WTC11 (cell line): Measurements from ENCODE around the gene CD3G. TPM values are rescaled to one million over a fixed set of nuclear protein-coding genes. Genes with fewer than 3 reads are reported as not detected.

ENCODE experiments used
- ATAC-seq: fragments of 200-7000 bp; cut with Tn5 transposase; 2 replicates; pipeline ENCODE4 v1.10.0; 2021; ENCODE audit warnings: mild to moderate bottlenecking, moderate library complexity
- CTCF ChIA-PET: fragments of 300-600 bp; sonication (Branson Sonifier 250); formaldehyde crosslinking; loops from one replicate; lab custom pipeline; 2021; ENCODE audit warnings: antibody characterized with exemption; lab: Charles Lee
- POLR2A ChIA-PET: fragments of 350-600 bp; sonication (Branson Sonifier 250); formaldehyde crosslinking; loops from one replicate; lab custom pipeline; 2021; ENCODE audit warnings: antibody characterized with exemption; lab: Charles Lee
- DNase-seq: peaks from one replicate; pipeline ENCODE4 v3.0.0; 2021; ENCODE audit warnings: low spot score
- H3K27ac Mint-ChIP-seq: 2 replicates; pipeline ENCODE4 v1.8.0; 2021; ENCODE audit warnings: mixed read lengths
- H3K27me3 Mint-ChIP-seq: 2 replicates; pipeline ENCODE4 v1.8.0; 2021; ENCODE audit warnings: low read depth, mild to moderate bottlenecking, moderate library complexity, mixed read lengths
- H3K36me3 Mint-ChIP-seq: 2 replicates; pipeline ENCODE4 v1.8.0; 2021; ENCODE audit warnings: mixed read lengths
- H3K4me1 Mint-ChIP-seq: 2 replicates; pipeline ENCODE4 v1.8.0; 2022; ENCODE audit warnings: mixed read lengths
- H3K4me3 Mint-ChIP-seq: 2 replicates; pipeline ENCODE4 v1.8.0; 2021; ENCODE audit warnings: mild to moderate bottlenecking, moderate library complexity, mixed read lengths
- H3K9me3 Mint-ChIP-seq: 2 replicates; pipeline ENCODE4 v1.8.0; 2021; ENCODE audit warnings: mixed read lengths
- ELF4 ChIP-seq: sonication (generic); formaldehyde crosslinking; IDR thresholded peaks from 2 replicates; pipeline ENCODE4 v1.8.1; 2022; ENCODE audit warnings: low read depth, mild to moderate bottlenecking, moderate library complexity, missing genetic modification reagents
- FOXJ3 ChIP-seq: sonication (generic); formaldehyde crosslinking; IDR thresholded peaks from 2 replicates; pipeline ENCODE4 v1.9.0; 2021; ENCODE audit warnings: missing genetic modification reagents, mild to moderate bottlenecking, borderline replicate concordance
- GRHL2 ChIP-seq: fragments of 250-450 bp; sonication (Bioruptor Pico); IDR thresholded peaks from 2 replicates; pipeline ENCODE4 v1.8.0; 2022; ENCODE audit warnings: mild to moderate bottlenecking, moderate library complexity; ENCODE audit not compliant: insufficient replicate concordance, severe bottlenecking
- KAT7 ChIP-seq: sonication (generic); formaldehyde crosslinking; IDR thresholded peaks from 2 replicates; pipeline ENCODE4 v1.8.1; 2023; ENCODE audit warnings: missing genetic modification reagents, mild to moderate bottlenecking, borderline replicate concordance
- NFE2L1 ChIP-seq: sonication (generic); formaldehyde crosslinking; IDR thresholded peaks from 2 replicates; pipeline ENCODE4 v1.8.1; 2023; ENCODE audit warnings: missing genetic modification reagents
- NR2C2 ChIP-seq: sonication (generic); formaldehyde crosslinking; IDR thresholded peaks from 2 replicates; pipeline ENCODE4 v1.8.0; 2022; ENCODE audit warnings: mild to moderate bottlenecking, missing genetic modification reagents
- SP1 ChIP-seq: sonication (generic); formaldehyde crosslinking; conservative IDR thresholded peaks from 2 replicates; pipeline ENCODE4 v1.8.1; 2022; ENCODE audit warnings: missing genetic modification reagents
- TEAD1 ChIP-seq: sonication (generic); formaldehyde crosslinking; IDR thresholded peaks from 2 replicates; pipeline ENCODE4 v1.8.0; 2022; ENCODE audit warnings: mild to moderate bottlenecking, missing genetic modification reagents
- ZNF219 ChIP-seq: sonication (generic); formaldehyde crosslinking; IDR thresholded peaks from 2 replicates; pipeline ENCODE4 v1.8.0; 2023; ENCODE audit warnings: missing genetic modification reagents, mild to moderate bottlenecking, borderline replicate concordance
- ZNF263 ChIP-seq: sonication (generic); formaldehyde crosslinking; IDR thresholded peaks from 2 replicates; pipeline ENCODE4 v1.8.1; 2022; ENCODE audit warnings: low read depth, mild to moderate bottlenecking, moderate library complexity, missing genetic modification reagents
- total RNA-seq: library from RNA; stranded (reverse); gene quantifications from 3 replicates; pipeline ENCODE4 v1.2.3, GENCODE V29; 2021
- TF ChIP-seq, protein P1 (sequence below): sonication (generic); formaldehyde crosslinking; IDR thresholded peaks from 2 replicates; pipeline ENCODE4 v1.8.0; 2022; ENCODE audit warnings: mild to moderate bottlenecking, missing genetic modification reagents
- TF ChIP-seq, protein P2 (sequence below): sonication (generic); formaldehyde crosslinking; IDR thresholded peaks from 2 replicates; pipeline ENCODE4 v1.8.1; 2022; ENCODE audit warnings: low read depth, mild to moderate bottlenecking, moderate library complexity, missing genetic modification reagents, borderline replicate concordance
- TF ChIP-seq, protein P3 (sequence below): sonication (generic); formaldehyde crosslinking; IDR thresholded peaks from 2 replicates; pipeline ENCODE4 v1.8.1; 2023; ENCODE audit warnings: mild to moderate bottlenecking, missing genetic modification reagents, borderline replicate concordance
- TF ChIP-seq, protein P4 (sequence below): sonication (generic); formaldehyde crosslinking; conservative IDR thresholded peaks from 2 replicates; pipeline ENCODE4 v1.8.1; 2023; ENCODE audit warnings: mild to moderate bottlenecking, low read depth, missing genetic modification reagents, moderate library complexity
- TF ChIP-seq, protein P5 (sequence below): sonication (generic); formaldehyde crosslinking; IDR thresholded peaks from 2 replicates; pipeline ENCODE4 v1.8.0; 2022; ENCODE audit warnings: mild to moderate bottlenecking, missing genetic modification reagents
- TF ChIP-seq, protein P6 (sequence below): sonication (generic); formaldehyde crosslinking; IDR thresholded peaks from 2 replicates; pipeline ENCODE4 v1.8.1; 2023; ENCODE audit warnings: mild to moderate bottlenecking, missing genetic modification reagents
- TF ChIP-seq, protein P7 (sequence below): fragments of 250-450 bp; sonication (Bioruptor Pico); conservative IDR thresholded peaks from 2 replicates; pipeline ENCODE4 v1.9.0; 2021; ENCODE audit warnings: mild to moderate bottlenecking

CD3G gene
- total RNA-seq, 1 experiment from 2014 or later, result 0.20 TPM

DNA sequence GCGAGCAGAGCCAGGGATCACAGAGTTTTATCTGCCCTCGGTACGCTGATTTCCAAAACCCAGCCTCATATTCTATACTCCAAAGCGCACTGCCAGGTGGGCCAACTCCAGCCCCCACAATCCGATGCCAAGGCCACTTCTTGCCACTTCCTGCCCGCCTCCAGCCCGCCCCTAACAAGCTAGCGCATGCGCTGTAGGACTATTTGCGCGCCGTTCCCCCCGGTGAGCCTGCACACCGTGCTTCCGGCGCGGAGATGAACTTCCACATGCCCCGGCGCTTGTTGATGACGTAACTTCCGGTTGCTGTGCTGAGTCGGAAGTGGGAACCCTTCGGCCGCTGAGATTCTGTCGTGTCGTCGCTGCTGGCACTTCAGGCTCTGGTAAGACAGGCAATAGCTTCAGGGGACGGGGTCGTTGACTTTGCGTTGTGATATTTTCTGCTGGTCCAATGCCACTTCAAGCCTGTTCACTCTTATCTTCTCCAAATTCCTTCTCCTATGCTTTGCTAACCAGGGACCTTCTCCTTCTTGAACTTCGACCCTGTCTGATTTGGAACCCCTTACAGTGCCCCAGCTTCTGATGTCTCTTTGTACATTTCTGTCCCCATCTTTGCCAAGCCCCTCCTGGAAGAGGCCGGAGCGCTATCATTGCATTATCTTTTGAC lies 15.3 kb downstream of the CD3G start, which contains the start of gene UBE4A (continued):
- TF ChIP-seq, protein P1, sequence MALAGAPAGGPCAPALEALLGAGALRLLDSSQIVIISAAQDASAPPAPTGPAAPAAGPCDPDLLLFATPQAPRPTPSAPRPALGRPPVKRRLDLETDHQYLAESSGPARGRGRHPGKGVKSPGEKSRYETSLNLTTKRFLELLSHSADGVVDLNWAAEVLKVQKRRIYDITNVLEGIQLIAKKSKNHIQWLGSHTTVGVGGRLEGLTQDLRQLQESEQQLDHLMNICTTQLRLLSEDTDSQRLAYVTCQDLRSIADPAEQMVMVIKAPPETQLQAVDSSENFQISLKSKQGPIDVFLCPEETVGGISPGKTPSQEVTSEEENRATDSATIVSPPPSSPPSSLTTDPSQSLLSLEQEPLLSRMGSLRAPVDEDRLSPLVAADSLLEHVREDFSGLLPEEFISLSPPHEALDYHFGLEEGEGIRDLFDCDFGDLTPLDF (CRISPR knock-in tag), result no peak
- TF ChIP-seq ELF4 (CRISPR knock-in tag) (no peak), FOXJ3 (CRISPR knock-in tag) (no peak), NR2C2 (CRISPR knock-in tag) (no peak), GRHL2 (CRISPR knock-in tag) (no peak), TEAD1 (no peak), ZNF263 (CRISPR knock-in tag) (no peak), ZNF219 (no peak)
- TF ChIP-seq, protein P2, sequence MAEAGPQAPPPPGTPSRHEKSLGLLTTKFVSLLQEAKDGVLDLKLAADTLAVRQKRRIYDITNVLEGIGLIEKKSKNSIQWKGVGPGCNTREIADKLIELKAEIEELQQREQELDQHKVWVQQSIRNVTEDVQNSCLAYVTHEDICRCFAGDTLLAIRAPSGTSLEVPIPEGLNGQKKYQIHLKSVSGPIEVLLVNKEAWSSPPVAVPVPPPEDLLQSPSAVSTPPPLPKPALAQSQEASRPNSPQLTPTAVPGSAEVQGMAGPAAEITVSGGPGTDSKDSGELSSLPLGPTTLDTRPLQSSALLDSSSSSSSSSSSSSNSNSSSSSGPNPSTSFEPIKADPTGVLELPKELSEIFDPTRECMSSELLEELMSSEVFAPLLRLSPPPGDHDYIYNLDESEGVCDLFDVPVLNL (CRISPR knock-in tag), result no peak
- TF ChIP-seq, protein P3, sequence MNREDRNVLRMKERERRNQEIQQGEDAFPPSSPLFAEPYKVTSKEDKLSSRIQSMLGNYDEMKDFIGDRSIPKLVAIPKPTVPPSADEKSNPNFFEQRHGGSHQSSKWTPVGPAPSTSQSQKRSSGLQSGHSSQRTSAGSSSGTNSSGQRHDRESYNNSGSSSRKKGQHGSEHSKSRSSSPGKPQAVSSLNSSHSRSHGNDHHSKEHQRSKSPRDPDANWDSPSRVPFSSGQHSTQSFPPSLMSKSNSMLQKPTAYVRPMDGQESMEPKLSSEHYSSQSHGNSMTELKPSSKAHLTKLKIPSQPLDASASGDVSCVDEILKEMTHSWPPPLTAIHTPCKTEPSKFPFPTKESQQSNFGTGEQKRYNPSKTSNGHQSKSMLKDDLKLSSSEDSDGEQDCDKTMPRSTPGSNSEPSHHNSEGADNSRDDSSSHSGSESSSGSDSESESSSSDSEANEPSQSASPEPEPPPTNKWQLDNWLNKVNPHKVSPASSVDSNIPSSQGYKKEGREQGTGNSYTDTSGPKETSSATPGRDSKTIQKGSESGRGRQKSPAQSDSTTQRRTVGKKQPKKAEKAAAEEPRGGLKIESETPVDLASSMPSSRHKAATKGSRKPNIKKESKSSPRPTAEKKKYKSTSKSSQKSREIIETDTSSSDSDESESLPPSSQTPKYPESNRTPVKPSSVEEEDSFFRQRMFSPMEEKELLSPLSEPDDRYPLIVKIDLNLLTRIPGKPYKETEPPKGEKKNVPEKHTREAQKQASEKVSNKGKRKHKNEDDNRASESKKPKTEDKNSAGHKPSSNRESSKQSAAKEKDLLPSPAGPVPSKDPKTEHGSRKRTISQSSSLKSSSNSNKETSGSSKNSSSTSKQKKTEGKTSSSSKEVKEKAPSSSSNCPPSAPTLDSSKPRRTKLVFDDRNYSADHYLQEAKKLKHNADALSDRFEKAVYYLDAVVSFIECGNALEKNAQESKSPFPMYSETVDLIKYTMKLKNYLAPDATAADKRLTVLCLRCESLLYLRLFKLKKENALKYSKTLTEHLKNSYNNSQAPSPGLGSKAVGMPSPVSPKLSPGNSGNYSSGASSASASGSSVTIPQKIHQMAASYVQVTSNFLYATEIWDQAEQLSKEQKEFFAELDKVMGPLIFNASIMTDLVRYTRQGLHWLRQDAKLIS (CRISPR knock-in tag), result no peak
- TF ChIP-seq, protein P4, sequence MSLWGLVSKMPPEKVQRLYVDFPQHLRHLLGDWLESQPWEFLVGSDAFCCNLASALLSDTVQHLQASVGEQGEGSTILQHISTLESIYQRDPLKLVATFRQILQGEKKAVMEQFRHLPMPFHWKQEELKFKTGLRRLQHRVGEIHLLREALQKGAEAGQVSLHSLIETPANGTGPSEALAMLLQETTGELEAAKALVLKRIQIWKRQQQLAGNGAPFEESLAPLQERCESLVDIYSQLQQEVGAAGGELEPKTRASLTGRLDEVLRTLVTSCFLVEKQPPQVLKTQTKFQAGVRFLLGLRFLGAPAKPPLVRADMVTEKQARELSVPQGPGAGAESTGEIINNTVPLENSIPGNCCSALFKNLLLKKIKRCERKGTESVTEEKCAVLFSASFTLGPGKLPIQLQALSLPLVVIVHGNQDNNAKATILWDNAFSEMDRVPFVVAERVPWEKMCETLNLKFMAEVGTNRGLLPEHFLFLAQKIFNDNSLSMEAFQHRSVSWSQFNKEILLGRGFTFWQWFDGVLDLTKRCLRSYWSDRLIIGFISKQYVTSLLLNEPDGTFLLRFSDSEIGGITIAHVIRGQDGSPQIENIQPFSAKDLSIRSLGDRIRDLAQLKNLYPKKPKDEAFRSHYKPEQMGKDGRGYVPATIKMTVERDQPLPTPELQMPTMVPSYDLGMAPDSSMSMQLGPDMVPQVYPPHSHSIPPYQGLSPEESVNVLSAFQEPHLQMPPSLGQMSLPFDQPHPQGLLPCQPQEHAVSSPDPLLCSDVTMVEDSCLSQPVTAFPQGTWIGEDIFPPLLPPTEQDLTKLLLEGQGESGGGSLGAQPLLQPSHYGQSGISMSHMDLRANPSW (CRISPR knock-in tag), result no peak
- TF ChIP-seq, protein P5, sequence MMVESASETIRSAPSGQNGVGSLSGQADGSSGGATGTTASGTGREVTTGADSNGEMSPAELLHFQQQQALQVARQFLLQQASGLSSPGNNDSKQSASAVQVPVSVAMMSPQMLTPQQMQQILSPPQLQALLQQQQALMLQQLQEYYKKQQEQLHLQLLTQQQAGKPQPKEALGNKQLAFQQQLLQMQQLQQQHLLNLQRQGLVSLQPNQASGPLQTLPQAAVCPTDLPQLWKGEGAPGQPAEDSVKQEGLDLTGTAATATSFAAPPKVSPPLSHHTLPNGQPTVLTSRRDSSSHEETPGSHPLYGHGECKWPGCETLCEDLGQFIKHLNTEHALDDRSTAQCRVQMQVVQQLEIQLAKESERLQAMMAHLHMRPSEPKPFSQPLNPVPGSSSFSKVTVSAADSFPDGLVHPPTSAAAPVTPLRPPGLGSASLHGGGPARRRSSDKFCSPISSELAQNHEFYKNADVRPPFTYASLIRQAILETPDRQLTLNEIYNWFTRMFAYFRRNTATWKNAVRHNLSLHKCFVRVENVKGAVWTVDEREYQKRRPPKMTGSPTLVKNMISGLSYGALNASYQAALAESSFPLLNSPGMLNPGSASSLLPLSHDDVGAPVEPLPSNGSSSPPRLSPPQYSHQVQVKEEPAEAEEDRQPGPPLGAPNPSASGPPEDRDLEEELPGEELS (CRISPR knock-in tag), result no peak

DNA sequence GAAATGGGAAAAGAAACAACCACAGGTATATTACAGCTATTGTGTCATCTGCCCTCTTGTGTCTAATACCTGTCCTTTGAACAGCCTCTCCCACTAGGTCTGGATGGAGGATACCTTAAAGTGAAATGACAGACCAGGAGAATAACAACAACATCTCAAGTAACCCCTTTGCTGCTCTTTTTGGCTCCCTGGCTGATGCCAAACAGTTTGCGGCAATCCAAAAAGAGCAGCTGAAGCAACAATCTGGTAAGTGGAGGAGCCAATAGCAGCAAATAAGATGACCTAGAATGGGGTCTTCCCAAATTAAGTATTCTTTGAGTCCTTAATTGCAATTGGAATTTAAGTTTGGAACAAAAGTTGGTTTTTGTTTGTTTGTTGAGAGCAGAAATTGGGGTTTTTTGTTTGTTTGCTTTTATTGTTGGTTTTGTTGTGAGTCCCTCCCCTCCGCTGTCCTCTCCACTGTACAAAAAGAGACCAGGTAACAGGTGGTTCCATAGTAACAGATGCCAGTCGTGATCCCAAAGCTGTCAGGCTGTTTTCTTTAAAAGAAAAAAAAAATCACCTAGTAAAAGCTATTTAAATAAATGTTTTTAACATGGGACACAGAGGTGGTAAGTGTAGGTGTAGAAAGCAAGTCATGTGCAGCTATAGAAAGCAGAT lies 20.9 kb downstream of the CD3G start:
- Mint-ChIP-seq H3K4me3 (no peak overlapping the region), H3K36me3 (peaks cover 26% of the 10 kb centered on the region), H3K27ac (no peak overlapping the region), H3K9me3 (no peaks in the 10 kb centered on the region), H3K4me1 (peaks cover 4% of the 10 kb centered on the region), H3K27me3 (no peaks in the 10 kb centered on the region)
- CTCF ChIA-PET, result interaction anchor here (1.5 kb wide), 1 partner anchor 166 kb away, joined by 4 read pairs; no protein-coding TSS in a partner anchor
- DNase-seq (no peak), ATAC-seq (no peak)
- POLR2A ChIA-PET, result no interaction called here
- TF ChIP-seq NFE2L1 (CRISPR knock-in tag) (no peak), KAT7 (CRISPR knock-in tag) (no peak), SP1 (CRISPR knock-in tag) (no peak)
- TF ChIP-seq, protein P6, sequence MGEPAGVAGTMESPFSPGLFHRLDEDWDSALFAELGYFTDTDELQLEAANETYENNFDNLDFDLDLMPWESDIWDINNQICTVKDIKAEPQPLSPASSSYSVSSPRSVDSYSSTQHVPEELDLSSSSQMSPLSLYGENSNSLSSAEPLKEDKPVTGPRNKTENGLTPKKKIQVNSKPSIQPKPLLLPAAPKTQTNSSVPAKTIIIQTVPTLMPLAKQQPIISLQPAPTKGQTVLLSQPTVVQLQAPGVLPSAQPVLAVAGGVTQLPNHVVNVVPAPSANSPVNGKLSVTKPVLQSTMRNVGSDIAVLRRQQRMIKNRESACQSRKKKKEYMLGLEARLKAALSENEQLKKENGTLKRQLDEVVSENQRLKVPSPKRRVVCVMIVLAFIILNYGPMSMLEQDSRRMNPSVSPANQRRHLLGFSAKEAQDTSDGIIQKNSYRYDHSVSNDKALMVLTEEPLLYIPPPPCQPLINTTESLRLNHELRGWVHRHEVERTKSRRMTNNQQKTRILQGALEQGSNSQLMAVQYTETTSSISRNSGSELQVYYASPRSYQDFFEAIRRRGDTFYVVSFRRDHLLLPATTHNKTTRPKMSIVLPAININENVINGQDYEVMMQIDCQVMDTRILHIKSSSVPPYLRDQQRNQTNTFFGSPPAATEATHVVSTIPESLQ (CRISPR knock-in tag), result no peak
- TF ChIP-seq, protein P7, sequence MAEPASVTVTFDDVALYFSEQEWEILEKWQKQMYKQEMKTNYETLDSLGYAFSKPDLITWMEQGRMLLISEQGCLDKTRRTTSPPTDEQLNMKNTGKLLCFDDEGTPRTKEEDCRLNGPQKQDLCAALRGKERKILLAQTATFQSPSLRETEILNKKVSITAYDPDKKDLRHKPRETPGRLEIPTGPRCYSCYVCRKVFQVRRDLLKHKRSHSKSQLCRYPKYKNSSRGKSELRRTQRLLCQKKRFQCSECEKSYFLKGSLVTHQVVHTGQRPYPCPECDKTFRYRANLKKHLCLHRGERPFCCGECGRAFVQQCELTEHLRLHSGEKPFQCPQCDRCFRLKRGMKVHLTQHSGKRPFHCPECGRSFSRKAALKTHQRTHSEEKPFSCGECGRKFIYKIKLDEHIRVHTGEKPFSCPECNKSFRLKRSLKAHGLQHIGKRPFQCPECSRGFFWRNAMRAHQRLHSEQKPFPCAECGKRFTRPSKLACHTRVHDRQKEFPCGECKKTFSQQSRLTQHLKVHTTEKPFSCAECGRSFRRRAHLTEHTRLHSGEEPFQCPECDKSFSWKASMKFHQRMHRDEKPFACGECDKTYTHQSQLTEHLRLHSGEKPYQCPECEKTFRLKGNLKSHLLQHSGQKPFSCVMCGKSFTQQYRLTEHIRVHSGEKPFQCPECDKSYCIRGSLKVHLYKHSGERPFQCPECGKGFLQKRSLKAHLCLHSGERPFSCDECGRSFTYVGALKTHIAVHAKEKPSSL, result no peak
